ENCODE data around the gene DAND5. TPM values are rescaled to one million over a fixed set of nuclear protein-coding genes. Genes with fewer than 3 reads are reported as not detected.

Gene DAND5
- total RNA-seq, 1 donor from 2014 or later = not detected

DNA sequence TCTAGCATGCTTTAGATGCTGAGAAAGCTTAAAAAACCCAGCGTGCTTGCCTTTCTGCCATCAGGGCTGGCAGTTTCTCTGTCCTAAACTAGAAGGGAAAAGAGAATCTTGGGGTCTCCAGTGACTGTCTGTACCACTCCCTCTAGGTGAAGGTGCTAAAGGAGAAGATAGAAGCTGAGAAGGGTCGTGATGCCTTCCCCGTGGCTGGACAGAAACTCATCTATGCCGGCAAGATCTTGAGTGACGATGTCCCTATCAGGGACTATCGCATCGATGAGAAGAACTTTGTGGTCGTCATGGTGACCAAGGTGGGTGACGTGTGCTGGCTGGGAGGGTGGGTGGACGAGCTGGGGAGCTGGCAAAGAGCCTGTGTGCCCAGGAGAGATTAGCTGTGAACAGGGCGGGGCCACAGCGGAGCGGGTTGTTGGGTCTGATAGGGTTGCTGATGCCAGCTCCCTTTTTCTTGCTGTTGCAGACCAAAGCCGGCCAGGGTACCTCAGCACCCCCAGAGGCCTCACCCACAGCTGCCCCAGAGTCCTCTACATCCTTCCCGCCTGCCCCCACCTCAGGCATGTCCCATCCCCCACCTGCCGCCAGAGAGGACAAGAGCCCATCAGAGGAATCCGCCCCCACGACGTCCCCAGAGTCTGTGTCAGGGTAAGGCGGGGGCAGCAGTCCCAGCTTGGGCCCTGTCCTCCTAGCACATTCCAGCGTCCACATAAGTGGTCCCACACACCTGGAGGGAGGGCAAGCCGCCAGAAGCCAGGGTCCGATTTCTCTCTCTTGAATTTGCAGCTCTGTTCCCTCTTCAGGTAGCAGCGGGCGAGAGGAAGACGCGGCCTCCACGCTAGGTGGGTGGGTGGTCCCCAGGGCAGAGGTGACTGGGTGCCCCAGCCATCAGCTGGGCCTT lies 21.4 kb upstream of the DAND5 start:
- peaks cover 15% of the 10 kb centered on the region for H3K4me1 Mint-ChIP-seq (ENCODE audit: low read depth, unreplicated experiment)
- H3K27me3 ChIP-seq (ENCODE audit: insufficient read depth, low read length) = no peaks in the 10 kb centered on the region
- no peak overlapping the region for H2AFZ ChIP-seq (ENCODE audit: low read depth, low read length)
- H3K9me3 ChIP-seq (ENCODE audit: insufficient read depth, low read depth, low read length) = no peaks in the 10 kb centered on the region
- peaks cover 53% of the 10 kb centered on the region for H3K79me2 ChIP-seq (ENCODE audit: insufficient read depth, low read length)
- peaks cover 37% of the 10 kb centered on the region for H3K36me3 ChIP-seq (ENCODE audit: insufficient read depth, low read length)
- peak overlapping the region; percentile 14 for H3K27ac ChIP-seq (ENCODE audit: low read depth, low read length)
- TF ChIP-seq CTCF (IDR thresholded peaks at IDR 0.05; ENCODE audit: insufficient read depth, low read depth, low read length) (no peak), EZH2 (IDR thresholded peaks at IDR 0.05; ENCODE audit: insufficient read depth, low read length) (no peak)
- FAIRE-seq = no peak
- H3K27ac Mint-ChIP-seq (ENCODE audit: unreplicated experiment) = no peak overlapping the region
- no peak for DNase-seq (ENCODE audit: low read depth)
- peaks cover 28% of the 10 kb centered on the region for H3K4me1 ChIP-seq (ENCODE audit: insufficient read depth, low read length)
- H3K4me2 ChIP-seq (ENCODE audit: low read length) = peak overlapping the region; percentile 34
- no peaks in the 10 kb centered on the region for H3K27me3 Mint-ChIP-seq (ENCODE audit: low read depth, unreplicated experiment)
- H4K20me1 ChIP-seq (ENCODE audit: insufficient read depth, low read length) = peaks cover 42% of the 10 kb centered on the region
- H3K4me3 ChIP-seq (ENCODE audit: insufficient read depth, low read depth, low read length) = no peak overlapping the region
- peak overlapping the region; percentile 10 for H3K9ac ChIP-seq (ENCODE audit: low read length)
- H3K36me3 Mint-ChIP-seq (ENCODE audit: low read depth, unreplicated experiment) = peaks cover 12% of the 10 kb centered on the region
- no peaks in the 10 kb centered on the region for H3K9me3 Mint-ChIP-seq (ENCODE audit: unreplicated experiment)
- peak overlapping the region; percentile 64 for H3K4me3 Mint-ChIP-seq (ENCODE audit: unreplicated experiment)

DNA sequence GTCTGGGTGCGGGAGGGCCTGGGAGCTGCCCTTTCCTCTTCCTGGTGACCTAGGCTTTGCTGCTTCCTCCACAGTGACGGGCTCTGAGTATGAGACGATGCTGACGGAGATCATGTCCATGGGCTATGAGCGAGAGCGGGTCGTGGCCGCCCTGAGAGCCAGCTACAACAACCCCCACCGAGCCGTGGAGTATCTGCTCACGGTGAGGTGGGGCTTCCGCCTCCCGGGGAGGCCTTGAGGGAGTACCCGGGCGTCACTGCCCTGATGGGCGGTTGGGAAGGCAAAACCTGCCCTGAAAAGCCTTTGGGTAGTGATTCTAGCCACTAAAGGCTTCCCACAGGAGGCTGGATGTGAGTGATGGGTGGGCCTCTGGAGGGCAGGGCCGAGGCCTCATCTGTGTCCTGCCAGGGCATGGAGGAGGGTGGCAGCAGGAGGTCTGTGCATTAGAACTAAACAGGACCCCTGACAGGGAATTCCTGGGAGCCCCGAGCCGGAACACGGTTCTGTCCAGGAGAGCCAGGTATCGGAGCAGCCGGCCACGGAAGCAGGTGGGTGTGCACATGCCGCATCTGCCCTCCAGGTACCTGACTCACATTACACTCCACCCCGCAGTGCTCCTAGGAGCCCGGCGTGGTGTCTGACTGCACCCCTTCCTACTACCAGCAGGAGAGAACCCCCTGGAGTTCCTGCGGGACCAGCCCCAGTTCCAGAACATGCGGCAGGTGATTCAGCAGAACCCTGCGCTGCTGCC lies 20.6 kb upstream of the DAND5 start:
- H4K20me1 ChIP-seq (ENCODE audit: insufficient read depth, low read length) = peaks cover 34% of the 10 kb centered on the region
- H3K79me2 ChIP-seq (ENCODE audit: insufficient read depth, low read length) = peaks cover 53% of the 10 kb centered on the region
- no peak overlapping the region for H3K4me3 ChIP-seq (ENCODE audit: insufficient read depth, low read depth, low read length)
- no peak for TF ChIP-seq EZH2 (IDR thresholded peaks at IDR 0.05; ENCODE audit: insufficient read depth, low read length)
- no peak for TF ChIP-seq CTCF (IDR thresholded peaks at IDR 0.05; ENCODE audit: insufficient read depth, low read depth, low read length)
- peaks cover 7% of the 10 kb centered on the region for H3K4me1 Mint-ChIP-seq (ENCODE audit: low read depth, unreplicated experiment)
- no peak overlapping the region for H3K9ac ChIP-seq (ENCODE audit: low read length)
- DNase-seq (ENCODE audit: low read depth) (no peak), FAIRE-seq (no peak)
- peaks cover 12% of the 10 kb centered on the region for H3K36me3 Mint-ChIP-seq (ENCODE audit: low read depth, unreplicated experiment)
- H3K27me3 Mint-ChIP-seq (ENCODE audit: low read depth, unreplicated experiment) = no peaks in the 10 kb centered on the region
- H3K36me3 ChIP-seq (ENCODE audit: insufficient read depth, low read length) = peaks cover 30% of the 10 kb centered on the region
- H3K4me2 ChIP-seq (ENCODE audit: low read length) = no peak overlapping the region
- no peak overlapping the region for H3K27ac Mint-ChIP-seq (ENCODE audit: unreplicated experiment)
- H3K4me3 Mint-ChIP-seq (ENCODE audit: unreplicated experiment) = peak overlapping the region; percentile 54
- no peaks in the 10 kb centered on the region for H3K9me3 ChIP-seq (ENCODE audit: insufficient read depth, low read depth, low read length)
- H3K9me3 Mint-ChIP-seq (ENCODE audit: unreplicated experiment) = no peaks in the 10 kb centered on the region
- peaks cover 31% of the 10 kb centered on the region for H3K4me1 ChIP-seq (ENCODE audit: insufficient read depth, low read length)
- no peak overlapping the region for H2AFZ ChIP-seq (ENCODE audit: low read depth, low read length)
- H3K27ac ChIP-seq (ENCODE audit: low read depth, low read length) = no peak overlapping the region
- no peaks in the 10 kb centered on the region for H3K27me3 ChIP-seq (ENCODE audit: insufficient read depth, low read length)

Measured in astrocyte (in vitro differentiated cells and primary cell).